ENCODE measurements around the gene PCYT1B.
"Not testable (repeated sequence)": the region's sequence is repeated elsewhere in the genome, so short reads cannot be mapped to it uniquely, and the experiment has no call there.

PCYT1B gene

DNA sequence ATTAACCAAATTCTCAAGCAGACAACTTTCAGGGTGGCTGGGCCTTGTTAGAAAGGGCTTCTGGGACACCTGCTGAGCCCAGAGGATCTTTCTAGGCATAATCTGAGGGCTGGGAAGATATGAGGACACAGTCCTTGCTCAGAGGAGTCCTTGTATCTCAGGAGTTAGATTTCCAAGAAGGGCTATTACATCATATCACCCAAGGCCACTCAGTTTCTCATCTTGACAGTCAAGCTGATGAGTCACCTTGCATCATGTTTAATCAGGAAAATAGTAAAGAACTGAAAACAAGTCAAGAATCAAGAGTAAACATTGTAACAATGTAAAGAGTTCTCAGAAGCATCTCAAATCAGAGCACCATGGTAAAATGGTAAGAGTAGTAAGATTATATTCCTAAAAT is 4.0 kb downstream of the PCYT1B start:
- no peak for DNase-seq

DNA sequence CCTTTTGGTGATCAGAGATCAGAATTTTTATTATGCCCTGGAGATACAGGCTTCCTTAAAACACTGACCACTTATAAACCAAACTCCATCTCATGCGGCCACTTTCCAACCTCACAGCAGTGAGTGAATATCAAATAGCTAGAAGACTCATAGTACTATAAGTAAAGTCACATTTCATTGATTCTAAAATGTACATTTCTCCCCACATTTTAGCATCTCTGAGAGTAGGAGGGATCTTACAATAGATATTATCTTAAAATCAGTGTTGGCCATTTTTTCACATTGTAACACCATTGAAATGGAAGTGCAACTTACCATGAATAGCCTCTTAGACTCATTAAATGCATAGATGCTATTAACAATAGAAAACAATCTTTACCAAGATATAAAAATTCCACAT is 17.4 kb downstream of the PCYT1B start:
- no peak for DNase-seq

DNA sequence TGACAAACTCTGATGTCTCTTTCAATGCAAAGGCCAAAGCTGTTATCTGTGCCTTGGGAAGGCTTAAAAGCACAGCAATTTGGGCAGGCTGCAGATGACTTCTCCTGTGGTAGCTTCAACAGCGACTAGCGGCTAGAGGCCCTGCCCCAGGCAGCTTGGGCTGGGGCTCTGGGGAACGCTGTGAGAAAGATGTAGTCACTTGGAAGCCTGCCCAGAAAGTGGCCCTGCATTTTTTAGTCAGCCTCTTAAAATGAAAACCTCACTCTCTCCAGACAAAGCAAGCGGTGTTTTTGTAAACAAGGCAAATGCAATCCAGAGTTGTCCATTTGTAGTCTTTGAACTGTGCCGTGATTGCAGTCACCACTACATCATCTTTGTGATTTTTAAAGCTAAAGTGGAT is 27.5 kb downstream of the PCYT1B start:
- peak; percentile 26 for DNase-seq

DNA sequence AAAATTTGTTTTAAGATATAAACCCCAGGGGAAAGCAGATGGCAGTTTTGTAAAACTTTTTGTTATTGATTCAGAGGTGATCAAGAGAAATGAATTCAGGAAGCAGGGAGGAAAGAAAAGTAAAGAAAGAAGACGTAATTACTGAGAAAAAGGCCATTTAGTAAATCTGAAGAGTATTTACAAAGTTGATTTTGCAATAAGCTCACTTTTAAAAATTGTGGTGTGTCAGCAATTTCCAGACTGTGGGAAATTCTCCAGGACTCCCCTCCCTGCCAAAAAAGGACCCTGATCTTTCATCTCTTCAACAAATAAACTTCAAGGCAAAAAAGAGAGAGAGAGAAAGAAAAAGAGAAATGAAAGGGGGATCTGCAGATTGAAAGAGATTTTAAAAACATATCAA is 36.6 kb downstream of the PCYT1B start:
- DNase-seq, result no peak

DNA sequence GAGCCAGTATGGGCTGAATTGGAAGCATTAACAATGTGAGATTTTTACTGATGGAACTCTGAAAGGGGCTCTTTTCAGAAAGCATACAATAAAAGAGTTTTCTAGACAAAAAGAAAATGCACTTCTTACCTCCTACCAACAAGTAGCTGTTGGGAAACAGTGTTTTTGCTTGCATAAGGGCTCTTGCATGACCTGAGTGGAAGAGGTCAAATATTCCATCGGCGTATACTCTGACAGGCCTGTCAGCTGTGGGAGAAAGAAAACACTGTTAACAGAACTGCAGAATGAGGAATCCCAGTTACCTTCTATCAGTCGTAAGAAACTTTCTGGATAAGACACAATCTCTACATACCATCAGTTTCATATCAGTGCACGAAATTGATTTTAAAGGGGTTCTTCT is 39.5 kb downstream of the PCYT1B start:
- no peak for DNase-seq

DNA sequence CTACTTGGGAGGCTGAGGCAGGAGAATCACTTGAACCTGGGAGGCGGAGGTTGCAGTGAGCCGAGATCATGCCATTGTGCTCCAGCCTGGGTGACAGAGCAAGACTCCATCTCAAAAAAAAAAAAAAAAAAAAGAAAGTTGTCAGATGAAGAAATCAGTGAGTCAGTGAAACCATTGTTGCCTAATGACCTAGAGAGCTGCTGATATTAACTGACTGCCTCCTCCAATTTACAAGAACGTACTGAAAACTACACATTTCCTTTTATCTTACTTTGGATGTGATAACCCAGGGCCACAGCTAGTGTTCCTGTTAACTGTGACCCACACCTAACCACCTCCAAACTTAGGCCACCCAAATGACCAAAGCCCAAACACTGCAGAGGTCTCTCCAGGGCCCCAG is 41.2 kb downstream of the PCYT1B start:
- not testable (repeated sequence) for DNase-seq

DNA sequence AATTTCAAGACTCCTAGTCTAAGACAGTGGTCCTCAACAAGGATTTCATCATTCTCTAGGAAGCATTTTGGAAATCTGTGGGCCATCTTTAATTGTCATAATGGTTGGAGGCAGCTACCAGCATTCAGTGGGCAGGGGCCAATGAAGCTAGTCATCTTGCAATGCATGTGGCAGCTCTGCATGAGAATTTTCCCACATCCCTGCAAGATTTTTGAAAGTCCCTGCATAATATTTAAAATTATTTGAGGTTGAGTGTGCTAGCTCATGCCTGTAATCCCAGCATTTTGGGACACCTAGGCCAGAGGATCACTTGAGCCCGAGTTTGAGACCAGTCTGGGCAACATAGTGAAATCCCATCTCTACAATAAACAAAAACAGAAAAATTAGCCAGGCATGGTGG is 44.0 kb downstream of the PCYT1B start:
- no peak for DNase-seq

DNA sequence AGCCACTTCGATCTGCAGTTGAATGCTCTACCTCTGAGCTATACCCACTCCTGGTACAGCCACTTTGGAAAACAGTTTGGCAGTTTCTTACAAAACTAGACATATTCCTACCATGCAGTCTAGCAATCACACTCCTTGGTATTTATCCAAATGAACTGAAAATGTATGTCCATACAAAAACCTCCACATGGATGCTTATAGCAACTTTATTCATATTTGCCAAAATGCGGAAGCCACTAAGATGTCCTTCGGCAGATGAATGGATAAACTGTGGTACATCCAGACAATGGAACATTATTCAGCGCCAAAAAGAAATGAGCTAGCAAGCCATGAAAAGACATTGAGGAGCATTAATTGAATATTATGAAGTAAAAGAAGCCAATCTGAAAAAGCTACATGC is 45.3 kb downstream of the PCYT1B start:
- no peak for DNase-seq

DNA sequence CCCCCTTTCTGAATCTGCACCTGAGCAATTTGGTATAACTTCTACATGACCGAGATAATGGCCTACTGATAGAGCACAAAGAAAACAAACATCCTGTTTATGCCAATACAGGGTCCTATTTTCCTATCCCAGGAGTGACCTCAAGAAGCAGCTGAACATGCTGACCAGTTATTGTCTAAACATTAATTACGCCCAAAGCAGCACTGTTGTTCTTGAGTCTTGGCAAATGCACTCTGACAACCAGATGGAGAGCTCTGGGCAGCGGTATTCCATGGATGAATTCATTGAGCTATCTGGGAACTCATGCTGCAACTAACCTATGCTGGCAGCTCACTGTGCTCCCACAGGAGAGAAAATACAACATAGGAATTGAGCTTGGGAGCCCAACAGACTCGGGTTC is 52.6 kb downstream of the PCYT1B start:
- DNase-seq, result no peak

DNA sequence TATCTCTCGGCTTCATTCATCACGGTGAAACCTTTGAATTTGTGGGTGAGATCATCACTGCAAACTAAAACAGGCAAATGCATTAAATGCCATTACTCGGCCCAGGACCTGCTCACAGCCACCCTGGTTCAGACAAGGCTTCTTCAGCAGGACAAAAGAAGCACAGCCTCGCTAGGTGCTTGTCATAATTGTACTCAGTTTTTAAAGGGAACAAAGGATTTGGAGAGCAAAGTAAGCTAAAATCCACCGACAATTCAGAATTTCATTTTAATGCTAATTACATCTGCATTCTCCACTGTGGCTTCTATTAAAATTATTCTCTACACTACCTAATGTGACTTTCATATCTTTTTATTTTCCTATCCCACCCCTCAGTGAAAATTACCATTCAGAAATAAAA is 57.0 kb downstream of the PCYT1B start:
- no peak for DNase-seq

DNA sequence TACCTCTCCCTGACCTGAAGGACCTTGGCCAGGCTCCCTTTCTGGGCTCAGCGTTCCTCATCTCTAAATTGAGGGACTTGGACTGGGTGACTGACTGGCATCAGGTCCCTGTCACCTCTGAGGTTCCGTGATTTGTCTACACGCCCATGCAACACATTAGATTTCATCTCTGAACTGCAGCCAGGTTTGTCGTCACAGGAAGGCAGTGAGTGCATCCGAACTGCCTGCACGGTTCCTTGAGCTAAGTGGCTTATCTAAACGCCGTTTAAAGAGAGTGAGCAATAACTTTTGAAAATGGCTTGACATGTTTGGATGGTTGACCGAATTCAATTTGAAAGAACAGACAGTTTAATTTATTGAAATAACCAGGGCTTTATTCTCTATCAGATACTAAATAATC is 70.1 kb downstream of the PCYT1B start:
- no peak for DNase-seq

DNA sequence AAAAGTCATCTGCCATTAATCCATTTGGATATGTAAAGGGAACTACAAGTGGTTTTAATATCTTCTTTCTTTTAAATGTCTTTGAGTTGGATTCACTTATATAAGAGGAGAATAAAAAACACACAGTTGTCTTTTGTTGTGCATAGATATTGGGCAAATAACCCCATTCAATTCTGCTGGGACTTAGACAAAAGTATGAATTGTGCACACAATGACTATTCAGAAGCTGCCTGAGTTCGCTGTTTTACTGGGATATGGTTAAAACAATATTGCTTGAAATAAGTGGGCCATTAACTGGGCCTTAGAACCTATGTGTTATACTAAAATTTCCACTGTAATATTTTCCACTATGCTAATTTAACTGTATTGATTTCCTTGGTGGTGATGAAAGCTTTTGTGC is 71.7 kb downstream of the PCYT1B start:
- DNase-seq, result no peak

DNA sequence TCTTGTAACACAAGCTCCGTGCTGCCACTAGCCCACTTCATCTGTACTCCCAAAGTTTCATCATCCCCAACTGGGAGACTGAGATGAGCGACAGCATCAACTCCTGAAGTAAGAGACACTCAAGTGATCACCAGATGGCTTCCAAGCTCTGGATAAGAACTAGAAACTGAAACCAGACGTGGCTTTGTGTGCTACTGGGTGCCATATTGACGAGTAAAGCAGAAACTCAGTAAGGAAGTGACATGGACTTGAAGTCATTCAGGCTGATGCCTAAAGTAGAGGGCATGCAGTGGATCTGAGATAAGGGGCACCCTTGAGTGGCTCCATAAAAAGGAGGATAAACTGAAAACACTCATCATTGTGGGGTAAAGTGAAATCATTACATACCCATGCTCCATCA is 72.4 kb downstream of the PCYT1B start:
- no peak for DNase-seq

DNA sequence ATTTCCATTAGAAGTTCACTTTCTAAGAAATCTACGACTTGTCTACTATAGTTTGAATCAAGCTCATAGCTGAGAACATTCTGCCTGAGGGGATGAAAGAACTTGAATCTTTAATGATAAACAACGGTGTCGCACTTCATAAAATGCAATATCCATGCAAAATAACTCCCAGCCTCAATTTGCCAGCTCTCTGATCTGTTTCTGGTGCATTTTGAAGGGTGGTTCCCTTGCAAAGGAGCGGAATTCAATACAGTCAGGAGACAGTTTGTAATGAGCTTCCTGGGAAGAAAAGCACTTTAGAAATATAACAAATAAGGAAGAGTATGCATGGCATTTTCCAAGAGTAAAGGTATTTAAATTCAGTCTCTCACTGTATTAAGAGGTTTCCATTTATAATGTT is 80.0 kb downstream of the PCYT1B start:
- DNase-seq, result no peak

DNA sequence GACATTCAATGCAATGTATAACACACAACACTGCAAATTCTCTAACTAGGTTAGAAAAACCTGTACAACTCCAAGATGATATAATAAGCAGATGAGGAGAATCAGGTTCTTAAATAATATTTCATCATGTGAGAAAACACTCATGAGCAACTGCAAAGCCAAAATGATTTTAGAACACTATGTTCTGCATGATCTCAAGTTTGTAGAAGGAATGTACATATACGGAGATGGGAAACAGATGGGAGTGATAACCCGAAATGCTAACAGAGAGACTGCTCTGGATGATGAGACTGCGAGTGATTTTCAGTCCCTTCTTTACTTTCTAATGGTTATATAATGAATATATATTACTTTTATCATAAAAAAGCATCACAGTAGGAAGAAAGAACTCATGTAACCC is 80.9 kb downstream of the PCYT1B start:
- DNase-seq, result no peak

DNA sequence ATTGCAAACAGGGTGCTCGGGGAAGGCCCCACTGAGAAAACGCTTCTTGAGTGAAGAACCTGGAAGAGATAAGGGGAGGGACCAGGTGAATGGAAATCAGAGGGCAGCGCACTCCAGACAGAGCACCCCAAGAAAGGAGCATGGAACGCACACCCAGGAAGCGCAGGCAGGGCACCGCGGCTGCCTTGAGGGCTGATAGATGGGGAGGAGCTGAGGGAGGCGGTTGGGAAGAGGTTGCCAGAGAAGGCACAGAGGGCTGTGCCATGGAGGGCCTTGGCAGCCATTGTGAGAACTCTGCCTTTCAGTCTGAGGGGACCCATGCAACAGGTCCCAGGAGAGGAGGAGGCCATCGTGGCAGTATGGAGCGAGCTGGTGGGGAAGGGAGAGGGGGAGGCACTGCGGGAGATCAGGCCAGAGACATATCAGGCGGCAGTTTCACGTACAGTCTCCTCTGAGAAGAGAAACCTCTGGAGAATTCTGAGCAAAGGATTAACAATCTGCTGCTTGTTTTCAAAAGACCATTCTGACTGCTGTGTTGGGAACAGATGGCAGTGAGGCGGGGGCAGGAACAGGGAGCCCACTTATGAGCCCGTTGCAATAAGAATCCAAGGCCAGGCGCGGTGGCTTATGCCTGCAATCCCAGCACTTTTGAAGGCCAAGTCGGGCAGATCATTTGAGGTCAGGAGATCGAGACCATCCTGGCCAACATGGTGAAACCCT is 83.7 kb downstream of the PCYT1B start:
- DNase-seq, result no peak

DNA sequence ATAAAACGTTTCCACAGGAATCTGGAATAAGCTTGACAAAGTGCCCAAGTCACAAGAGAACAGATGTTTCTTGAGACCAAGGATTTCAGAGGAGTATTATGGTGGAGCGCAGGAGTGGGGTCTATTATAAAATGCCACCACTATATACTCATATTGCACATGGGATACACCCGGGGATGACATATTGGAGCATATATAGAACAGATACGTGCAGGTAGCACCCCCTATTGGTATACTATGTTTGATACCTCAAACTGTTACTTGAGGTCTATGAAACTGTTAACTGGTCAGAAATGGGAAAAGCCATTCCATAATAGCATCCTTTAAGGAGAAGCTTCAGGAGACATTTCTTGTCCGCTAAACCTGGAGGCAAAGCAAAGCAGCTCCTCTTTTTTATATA is 86.0 kb downstream of the PCYT1B start:
- DNase-seq, result no peak

DNA sequence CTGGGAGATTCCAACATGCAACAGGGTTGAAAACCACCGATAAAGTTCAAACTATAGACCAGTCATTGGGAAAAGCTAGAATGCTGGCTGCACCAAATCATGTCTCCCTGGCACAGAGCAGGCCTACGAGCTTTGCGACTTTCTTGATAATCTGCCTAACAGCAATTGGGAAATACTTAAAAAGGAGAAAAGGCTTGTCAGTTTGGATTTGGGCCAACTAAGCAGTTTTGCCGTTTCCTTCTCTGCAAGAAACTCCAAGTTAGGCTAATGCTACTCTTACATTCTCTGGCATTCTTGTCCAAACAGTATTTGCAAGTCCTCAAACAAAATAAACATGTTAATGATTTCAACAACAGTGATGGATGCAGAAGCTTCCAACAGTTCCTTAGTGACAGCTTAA is 94.1 kb downstream of the PCYT1B start:
- DNase-seq, result no peak

DNA sequence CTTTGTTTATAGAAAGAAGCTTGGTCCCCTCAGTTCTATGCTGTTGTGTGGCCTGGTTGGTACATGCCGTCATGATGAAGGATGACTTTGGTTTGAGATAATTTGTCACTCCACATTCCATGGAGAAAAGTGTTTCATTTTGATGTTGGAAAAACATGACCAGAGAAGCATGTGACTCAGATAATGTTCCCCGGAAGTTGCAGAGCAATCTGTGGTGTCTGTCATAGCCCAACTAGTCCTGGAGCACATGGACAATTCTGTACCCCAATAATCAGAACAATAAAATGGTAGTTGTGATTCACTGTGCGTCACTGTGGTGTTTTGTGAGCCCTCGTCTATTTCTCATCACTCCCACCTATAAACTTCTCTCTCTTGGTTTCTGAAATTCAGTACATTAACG is 97.0 kb downstream of the PCYT1B start:
- DNase-seq, result no peak

DNA sequence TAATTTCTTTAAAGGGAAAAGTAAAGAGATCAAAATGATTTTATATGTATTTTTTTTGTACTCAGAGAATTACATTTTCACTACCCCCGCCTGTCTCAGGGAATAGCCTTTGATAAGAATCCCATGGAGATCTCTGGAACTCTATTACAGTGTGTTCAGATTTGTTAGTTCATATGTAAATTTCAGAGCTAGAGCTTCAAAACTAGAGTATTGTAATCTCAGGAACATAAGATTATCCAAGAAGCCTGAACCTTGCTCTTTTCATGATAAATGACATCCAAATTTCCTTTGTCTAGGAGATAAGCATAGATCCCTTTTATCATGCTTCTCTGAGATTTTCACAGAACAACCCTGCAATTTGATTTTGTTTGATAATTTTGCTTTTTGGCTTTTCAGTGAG is 99.2 kb downstream of the PCYT1B start:
- DNase-seq, result no peak

DNA sequence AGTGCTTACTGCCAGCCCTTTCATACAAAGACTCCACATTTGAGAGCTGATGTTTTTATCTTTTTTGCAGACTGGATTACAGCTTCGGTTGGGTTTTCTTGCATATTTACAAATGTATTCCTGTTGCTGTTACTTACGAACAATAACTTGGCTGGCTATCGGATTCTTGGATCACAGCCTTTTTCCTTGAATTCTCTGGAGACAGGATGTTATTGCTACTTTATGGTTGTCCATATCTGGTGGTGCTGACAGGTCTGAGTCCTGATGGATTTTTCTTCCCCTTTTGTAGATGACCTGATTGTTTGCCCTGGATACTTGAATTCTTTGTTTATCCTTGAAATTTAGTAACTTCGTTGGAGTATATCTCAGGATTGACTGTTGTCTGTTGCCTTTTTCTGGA is 104.4 kb downstream of the PCYT1B start:
- no peak for DNase-seq

DNA sequence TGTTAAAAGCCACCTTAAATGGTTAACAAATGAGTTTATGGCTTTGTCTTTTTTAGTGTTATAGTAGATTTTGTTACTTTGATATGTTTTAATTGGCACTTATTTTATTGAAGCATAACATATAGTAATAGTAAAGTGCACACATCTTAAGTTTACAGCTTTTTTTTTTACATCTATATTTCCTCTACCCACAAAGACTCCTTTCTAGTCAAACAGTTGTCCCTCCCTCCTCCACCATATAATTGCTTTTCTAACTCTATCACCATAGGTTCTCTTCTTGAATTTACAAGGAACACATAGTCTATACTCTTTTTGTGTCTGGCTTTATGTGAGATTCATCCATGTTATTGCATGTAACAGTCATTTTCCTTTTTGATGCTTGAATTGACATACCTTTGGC is 110.6 kb downstream of the PCYT1B start:
- DNase-seq, result no peak

DNA sequence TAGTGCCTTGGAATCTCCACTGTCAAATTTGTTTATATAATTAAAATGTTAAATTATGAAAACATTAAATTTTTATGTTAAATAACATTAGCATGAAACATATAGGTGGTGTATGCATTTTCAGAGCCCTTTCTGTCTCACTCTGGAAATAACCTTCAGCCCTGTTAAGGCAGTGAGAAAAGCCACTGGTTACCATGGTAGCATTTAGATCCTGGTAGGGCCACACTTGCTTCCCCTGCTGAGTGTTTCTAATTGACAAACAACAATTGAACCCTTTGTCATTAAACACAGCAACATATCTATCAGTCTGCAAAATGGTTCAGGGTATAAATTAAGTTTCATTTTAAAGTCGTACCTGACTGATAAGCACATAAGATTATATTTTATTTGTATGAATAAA is 118.5 kb downstream of the PCYT1B start:
- no peak for DNase-seq

DNA sequence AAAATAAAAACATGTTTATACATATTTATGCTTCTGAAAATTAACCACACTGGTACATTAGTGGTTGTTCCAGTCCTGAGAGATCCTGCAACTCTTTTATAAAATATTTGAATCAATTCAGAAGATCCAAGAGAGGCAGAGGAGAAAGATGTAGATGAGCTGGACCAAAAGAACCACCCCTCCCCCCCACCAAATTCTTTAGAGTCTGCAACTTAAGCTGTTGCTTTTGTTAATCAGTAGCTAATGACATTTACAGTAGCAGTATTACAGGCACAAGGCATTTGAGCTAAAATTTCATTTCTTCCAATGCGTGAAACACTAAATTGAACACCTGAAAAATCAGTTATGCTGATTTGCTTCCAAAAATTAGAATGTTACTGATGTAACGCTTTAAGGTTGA is 120.5 kb downstream of the PCYT1B start:
- no peak for DNase-seq

DNA sequence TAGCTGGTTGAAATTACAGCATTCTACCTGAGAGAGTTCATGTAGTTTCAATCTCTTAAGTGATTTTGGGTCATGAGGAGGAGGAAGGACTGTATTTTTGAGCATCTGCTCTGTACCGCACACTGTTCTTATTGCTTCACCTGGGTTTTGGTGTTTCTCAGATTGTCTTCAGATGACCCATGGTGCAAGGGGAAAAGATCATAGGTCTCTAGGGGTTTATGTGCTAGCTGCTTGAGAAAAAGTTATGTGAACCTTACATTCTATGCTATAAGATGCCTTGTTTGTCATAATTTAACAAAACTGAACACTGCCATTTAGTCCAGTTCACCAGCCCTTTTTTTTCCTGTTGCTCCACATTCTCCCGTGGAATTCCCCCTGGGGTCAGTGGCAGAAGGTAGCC is 121.7 kb downstream of the PCYT1B start:
- DNase-seq, result no peak

DNA sequence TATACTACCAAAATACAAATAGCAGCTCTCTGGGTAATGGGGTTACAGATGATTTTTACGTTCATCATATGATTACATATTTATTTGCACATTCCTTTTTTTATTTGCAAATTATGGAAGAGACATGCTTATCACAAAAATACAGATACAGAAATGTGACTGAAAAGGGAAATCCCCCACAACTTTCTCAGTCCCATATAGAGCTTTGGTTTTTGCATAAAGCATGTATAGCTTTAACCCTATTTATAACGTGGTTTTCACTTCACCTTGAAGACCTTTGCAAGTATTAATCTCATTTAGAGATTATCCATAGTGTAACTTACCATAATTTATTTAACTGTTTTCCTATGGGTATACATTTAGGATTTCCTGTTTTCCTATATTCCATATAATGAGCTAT is 126.7 kb downstream of the PCYT1B start:
- no peak for DNase-seq
